HEK293 (cell line): ENCODE measurements around the gene SRPK3.

Experiments
- EGR2 ChIP-seq: fragments of 450-650 bp; formaldehyde crosslinking; IDR thresholded peaks from 2 replicates; pipeline ENCODE4 v1.5.1; 2016; ENCODE audit warnings: low read depth, missing biosample characterization, missing genetic modification characterization
- MYNN ChIP-seq: fragments of 450-650 bp; formaldehyde crosslinking; IDR thresholded peaks from 2 replicates; pipeline ENCODE4 v1.5.1; 2016; ENCODE audit warnings: missing biosample characterization, missing genetic modification characterization, borderline replicate concordance
- TCF7L2 ChIP-seq: IDR thresholded peaks from 2 replicates; pipeline ENCODE4 v1.6.1; 2011; ENCODE audit warnings: low read depth, mild to moderate bottlenecking, inconsistent platforms, low read length, moderate library complexity, borderline replicate concordance
- ZBTB8A ChIP-seq: fragments of 450-650 bp; formaldehyde crosslinking; IDR thresholded peaks from 2 replicates; pipeline ENCODE4 v1.5.1; 2016; ENCODE audit warnings: missing biosample characterization, missing genetic modification characterization
- ZFP3 ChIP-seq: fragments of 450-650 bp; formaldehyde crosslinking; IDR thresholded peaks from 2 replicates; pipeline ENCODE4 v1.5.1; 2016; ENCODE audit warnings: low read depth, missing biosample characterization, missing genetic modification characterization
- ZFP69B ChIP-seq: fragments of 450-650 bp; formaldehyde crosslinking; IDR thresholded peaks from 2 replicates; pipeline ENCODE4 v1.5.1; 2016; ENCODE audit warnings: missing biosample characterization, missing genetic modification characterization
- ZNF549 ChIP-seq: fragments of 450-650 bp; IDR thresholded peaks from 2 replicates; pipeline ENCODE4 v1.5.1; 2018; ENCODE audit warnings: missing biosample characterization, missing genetic modification characterization, mild to moderate bottlenecking, inconsistent platforms, moderate library complexity
- ZNF707 ChIP-seq: fragments of 450-650 bp; formaldehyde crosslinking; IDR thresholded peaks from 2 replicates; pipeline ENCODE4 v1.5.1; 2016; ENCODE audit warnings: missing biosample characterization, missing genetic modification characterization
- TF ChIP-seq, protein P1 (sequence below): fragments of 450-650 bp; formaldehyde crosslinking; IDR thresholded peaks from 2 replicates; pipeline ENCODE4 v1.5.1; 2016; ENCODE audit warnings: missing biosample characterization, missing genetic modification characterization
- TF ChIP-seq, protein P2 (sequence below): fragments of 450-650 bp; formaldehyde crosslinking; IDR thresholded peaks from 2 replicates; pipeline ENCODE4 v1.5.1; 2016; ENCODE audit warnings: missing biosample characterization, missing genetic modification characterization
- TF ChIP-seq, protein P3 (sequence below): fragments of 450-650 bp; formaldehyde crosslinking; IDR thresholded peaks from 2 replicates; pipeline ENCODE4 v1.5.1; 2016; ENCODE audit warnings: missing biosample characterization, missing genetic modification characterization

DNA sequence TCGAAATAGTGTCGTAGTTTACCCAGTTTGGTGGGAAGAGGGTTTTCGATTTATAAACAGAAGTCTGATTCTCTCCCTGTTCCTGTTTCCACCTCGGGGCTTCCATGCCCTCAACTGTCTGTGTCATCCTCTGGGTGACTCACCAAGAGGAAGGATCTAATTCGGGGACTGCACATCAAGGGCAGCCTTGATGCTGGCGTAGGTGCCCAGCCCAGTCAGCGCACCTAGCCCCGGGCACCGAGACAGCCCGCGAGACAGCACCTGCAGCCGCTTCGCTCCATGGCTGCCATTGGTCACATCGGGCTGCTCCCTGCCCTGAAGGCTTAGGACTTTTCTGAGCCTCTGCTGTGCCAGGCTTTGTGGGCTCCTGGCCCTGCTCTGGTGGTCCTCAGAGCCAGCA, 48.4 kb upstream of the SRPK3 start:
- TF ChIP-seq, protein P1, sequence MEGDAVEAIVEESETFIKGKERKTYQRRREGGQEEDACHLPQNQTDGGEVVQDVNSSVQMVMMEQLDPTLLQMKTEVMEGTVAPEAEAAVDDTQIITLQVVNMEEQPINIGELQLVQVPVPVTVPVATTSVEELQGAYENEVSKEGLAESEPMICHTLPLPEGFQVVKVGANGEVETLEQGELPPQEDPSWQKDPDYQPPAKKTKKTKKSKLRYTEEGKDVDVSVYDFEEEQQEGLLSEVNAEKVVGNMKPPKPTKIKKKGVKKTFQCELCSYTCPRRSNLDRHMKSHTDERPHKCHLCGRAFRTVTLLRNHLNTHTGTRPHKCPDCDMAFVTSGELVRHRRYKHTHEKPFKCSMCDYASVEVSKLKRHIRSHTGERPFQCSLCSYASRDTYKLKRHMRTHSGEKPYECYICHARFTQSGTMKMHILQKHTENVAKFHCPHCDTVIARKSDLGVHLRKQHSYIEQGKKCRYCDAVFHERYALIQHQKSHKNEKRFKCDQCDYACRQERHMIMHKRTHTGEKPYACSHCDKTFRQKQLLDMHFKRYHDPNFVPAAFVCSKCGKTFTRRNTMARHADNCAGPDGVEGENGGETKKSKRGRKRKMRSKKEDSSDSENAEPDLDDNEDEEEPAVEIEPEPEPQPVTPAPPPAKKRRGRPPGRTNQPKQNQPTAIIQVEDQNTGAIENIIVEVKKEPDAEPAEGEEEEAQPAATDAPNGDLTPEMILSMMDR (tag by site-specific recombination) = no peak
- TF ChIP-seq ZNF549 (no peak), MYNN (tag by site-specific recombination) (no peak), EGR2 (tag by site-specific recombination) (no peak), ZNF707 (tag by site-specific recombination) (no peak), ZFP69B (no peak), TCF7L2 (no peak), ZFP3 (no peak), ZBTB8A (tag by site-specific recombination) (no peak)
- TF ChIP-seq, protein P2, sequence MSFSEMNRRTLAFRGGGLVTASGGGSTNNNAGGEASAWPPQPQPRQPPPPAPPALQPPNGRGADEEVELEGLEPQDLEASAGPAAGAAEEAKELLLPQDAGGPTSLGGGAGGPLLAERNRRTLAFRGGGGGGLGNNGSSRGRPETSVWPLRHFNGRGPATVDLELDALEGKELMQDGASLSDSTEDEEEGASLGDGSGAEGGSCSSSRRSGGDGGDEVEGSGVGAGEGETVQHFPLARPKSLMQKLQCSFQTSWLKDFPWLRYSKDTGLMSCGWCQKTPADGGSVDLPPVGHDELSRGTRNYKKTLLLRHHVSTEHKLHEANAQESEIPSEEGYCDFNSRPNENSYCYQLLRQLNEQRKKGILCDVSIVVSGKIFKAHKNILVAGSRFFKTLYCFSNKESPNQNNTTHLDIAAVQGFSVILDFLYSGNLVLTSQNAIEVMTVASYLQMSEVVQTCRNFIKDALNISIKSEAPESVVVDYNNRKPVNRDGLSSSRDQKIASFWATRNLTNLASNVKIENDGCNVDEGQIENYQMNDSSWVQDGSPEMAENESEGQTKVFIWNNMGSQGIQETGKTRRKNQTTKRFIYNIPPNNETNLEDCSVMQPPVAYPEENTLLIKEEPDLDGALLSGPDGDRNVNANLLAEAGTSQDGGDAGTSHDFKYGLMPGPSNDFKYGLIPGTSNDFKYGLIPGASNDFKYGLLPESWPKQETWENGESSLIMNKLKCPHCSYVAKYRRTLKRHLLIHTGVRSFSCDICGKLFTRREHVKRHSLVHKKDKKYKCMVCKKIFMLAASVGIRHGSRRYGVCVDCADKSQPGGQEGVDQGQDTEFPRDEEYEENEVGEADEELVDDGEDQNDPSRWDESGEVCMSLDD (tag by site-specific recombination) = no peak
- TF ChIP-seq, protein P3, sequence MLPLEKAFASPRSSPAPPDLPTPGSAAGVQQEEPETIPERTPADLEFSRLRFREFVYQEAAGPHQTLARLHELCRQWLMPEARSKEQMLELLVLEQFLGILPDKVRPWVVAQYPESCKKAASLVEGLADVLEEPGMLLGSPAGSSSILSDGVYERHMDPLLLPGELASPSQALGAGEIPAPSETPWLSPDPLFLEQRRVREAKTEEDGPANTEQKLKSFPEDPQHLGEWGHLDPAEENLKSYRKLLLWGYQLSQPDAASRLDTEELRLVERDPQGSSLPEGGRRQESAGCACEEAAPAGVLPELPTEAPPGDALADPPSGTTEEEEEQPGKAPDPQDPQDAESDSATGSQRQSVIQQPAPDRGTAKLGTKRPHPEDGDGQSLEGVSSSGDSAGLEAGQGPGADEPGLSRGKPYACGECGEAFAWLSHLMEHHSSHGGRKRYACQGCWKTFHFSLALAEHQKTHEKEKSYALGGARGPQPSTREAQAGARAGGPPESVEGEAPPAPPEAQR (tag by site-specific recombination) = no peak
